C4-2B (cell line): ENCODE data around the gene TSC22D4.

ENCODE experiments used
- ZFX ChIP-seq: fragments of 450-650 bp; IDR thresholded peaks from 2 replicates; pipeline ENCODE4 v1.6.1; 2017
- TF ChIP-seq, protein P1 (sequence below): fragments of 450-650 bp; conservative IDR thresholded peaks from 2 replicates; pipeline ENCODE4 v1.5.1; 2017; ENCODE audit warnings: mild to moderate bottlenecking

DNA sequence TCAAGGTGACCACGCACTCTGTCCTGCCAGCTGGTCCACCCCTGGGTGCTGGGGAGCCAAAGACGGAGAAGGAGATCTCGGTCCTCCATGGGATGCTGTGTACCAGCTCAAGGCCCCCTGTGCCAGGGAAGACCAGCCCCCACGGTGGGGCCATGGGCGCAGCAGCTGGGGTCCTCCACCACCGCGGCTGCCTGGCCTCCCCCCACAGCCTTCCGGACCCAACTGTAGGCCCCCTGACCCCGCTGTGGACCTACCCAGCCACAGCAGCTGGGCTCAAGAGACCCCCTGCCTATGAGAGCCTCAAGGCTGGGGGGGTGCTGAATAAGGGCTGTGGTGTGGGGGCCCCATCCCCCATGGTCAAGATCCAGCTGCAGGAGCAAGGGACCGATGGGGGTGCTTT is 10.1 kb upstream of the TSC22D4 start:
- TF ChIP-seq, protein P1, sequence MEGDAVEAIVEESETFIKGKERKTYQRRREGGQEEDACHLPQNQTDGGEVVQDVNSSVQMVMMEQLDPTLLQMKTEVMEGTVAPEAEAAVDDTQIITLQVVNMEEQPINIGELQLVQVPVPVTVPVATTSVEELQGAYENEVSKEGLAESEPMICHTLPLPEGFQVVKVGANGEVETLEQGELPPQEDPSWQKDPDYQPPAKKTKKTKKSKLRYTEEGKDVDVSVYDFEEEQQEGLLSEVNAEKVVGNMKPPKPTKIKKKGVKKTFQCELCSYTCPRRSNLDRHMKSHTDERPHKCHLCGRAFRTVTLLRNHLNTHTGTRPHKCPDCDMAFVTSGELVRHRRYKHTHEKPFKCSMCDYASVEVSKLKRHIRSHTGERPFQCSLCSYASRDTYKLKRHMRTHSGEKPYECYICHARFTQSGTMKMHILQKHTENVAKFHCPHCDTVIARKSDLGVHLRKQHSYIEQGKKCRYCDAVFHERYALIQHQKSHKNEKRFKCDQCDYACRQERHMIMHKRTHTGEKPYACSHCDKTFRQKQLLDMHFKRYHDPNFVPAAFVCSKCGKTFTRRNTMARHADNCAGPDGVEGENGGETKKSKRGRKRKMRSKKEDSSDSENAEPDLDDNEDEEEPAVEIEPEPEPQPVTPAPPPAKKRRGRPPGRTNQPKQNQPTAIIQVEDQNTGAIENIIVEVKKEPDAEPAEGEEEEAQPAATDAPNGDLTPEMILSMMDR = no peak
- no peak for TF ChIP-seq ZFX
